ENCODE data around the gene RNF2. TPM values are rescaled to one million over a fixed set of nuclear protein-coding genes. Genes with fewer than 3 reads are reported as not detected.
"Not testable (repeated sequence)": the region's sequence is repeated elsewhere in the genome, so short reads cannot be mapped to it uniquely, and the experiment has no call there.

RNF2 gene
- total RNA-seq (26.0 TPM), polyA plus RNA-seq (ENCODE audit: insufficient read depth, low read depth, low replicate concordance) (6.7 TPM)
- long read RNA-seq, donor 1, transcript RNF2-202 (7 exons, 3,606 nt), result major isoform, 6 of 20 reads
- long read RNA-seq, donor 1, partial matches to known transcripts, result 14 of 20 reads
- long read RNA-seq, donor 1, other reads (novel, unspliced or antisense), result 0 of 20 reads
- long read RNA-seq, donor 2, transcript RNF2-202 (7 exons, 3,606 nt), result major isoform, 7 of 8 reads
- long read RNA-seq, donor 2, partial matches to known transcripts, result 0 of 8 reads
- long read RNA-seq, donor 2, other reads (novel, unspliced or antisense), result 0 of 8 reads
- long read RNA-seq, donor 3, transcript RNF2-202 (7 exons, 3,606 nt), result major isoform, 10 of 11 reads
- long read RNA-seq, donor 3, partial matches to known transcripts, result 0 of 11 reads
- long read RNA-seq, donor 3, other reads (novel, unspliced or antisense), result 0 of 11 reads
- long read RNA-seq, donor 4, transcript RNF2-202 (7 exons, 3,606 nt), result major isoform, 8 of 8 reads
- long read RNA-seq, donor 4, partial matches to known transcripts, result 0 of 8 reads
- long read RNA-seq, donor 4, other reads (novel, unspliced or antisense), result 0 of 8 reads
- long read RNA-seq, donor 5, result 0 reads
- long read RNA-seq, donor 6, transcript RNF2-202 (7 exons, 3,606 nt), result major isoform, 13 of 14 reads
- long read RNA-seq, donor 6, partial matches to known transcripts, result 0 of 14 reads
- long read RNA-seq, donor 6, other reads (novel, unspliced or antisense), result 0 of 14 reads
- long read RNA-seq, donor 7, transcript RNF2-202 (7 exons, 3,606 nt), result major isoform, 6 of 8 reads
- long read RNA-seq, donor 7, partial matches to known transcripts, result 0 of 8 reads
- long read RNA-seq, donor 7, other reads (novel, unspliced or antisense), result 2 of 8 reads
- long read RNA-seq, donor 8, transcript RNF2-202 (7 exons, 3,606 nt), result major isoform, 20 of 20 reads
- long read RNA-seq, donor 8, partial matches to known transcripts, result 0 of 20 reads
- long read RNA-seq, donor 8, other reads (novel, unspliced or antisense), result 0 of 20 reads
- long read RNA-seq, donor 9, partial matches to known transcripts, result 0 of 4 reads
- long read RNA-seq, donor 9, other reads (novel, unspliced or antisense), result 0 of 4 reads
- long read RNA-seq, donor 10, transcript RNF2-202 (7 exons, 3,606 nt), result major isoform, 9 of 9 reads
- long read RNA-seq, donor 10, partial matches to known transcripts, result 0 of 9 reads
- long read RNA-seq, donor 10, other reads (novel, unspliced or antisense), result 0 of 9 reads

- no peaks in the 10 kb centered on the region for H3K36me3 ChIP-seq (ENCODE audit: control insufficient read depth in 2 of 3, insufficient read depth in 3 of 3, low read length in 3 of 3)
- peak within 1 kb of the TSS; percentile 82 to 89 for H3K27ac ChIP-seq (ENCODE audit: low read depth in 2 of 2, low read length in 2 of 2)
- peaks cover 0 to 5% (median 3%) of the 10 kb centered on the region in 3 donors for H3K4me1 ChIP-seq (ENCODE audit: control insufficient read depth in 2 of 3, insufficient read depth in 2 of 3, low read depth in 1 of 3, low read length in 3 of 3)
- TF ChIP-seq, protein P1, sequence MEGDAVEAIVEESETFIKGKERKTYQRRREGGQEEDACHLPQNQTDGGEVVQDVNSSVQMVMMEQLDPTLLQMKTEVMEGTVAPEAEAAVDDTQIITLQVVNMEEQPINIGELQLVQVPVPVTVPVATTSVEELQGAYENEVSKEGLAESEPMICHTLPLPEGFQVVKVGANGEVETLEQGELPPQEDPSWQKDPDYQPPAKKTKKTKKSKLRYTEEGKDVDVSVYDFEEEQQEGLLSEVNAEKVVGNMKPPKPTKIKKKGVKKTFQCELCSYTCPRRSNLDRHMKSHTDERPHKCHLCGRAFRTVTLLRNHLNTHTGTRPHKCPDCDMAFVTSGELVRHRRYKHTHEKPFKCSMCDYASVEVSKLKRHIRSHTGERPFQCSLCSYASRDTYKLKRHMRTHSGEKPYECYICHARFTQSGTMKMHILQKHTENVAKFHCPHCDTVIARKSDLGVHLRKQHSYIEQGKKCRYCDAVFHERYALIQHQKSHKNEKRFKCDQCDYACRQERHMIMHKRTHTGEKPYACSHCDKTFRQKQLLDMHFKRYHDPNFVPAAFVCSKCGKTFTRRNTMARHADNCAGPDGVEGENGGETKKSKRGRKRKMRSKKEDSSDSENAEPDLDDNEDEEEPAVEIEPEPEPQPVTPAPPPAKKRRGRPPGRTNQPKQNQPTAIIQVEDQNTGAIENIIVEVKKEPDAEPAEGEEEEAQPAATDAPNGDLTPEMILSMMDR (IDR thresholded peaks at IDR 0.05; ENCODE audit: borderline replicate concordance, extremely low read depth, insufficient read depth), result no peak
- peak within 1 kb of the TSS; percentile 53 to 74 (median 61) for H3K9ac ChIP-seq (ENCODE audit: low read length in 3 of 3)
- no peak for FAIRE-seq
- peak within 1 kb of the TSS; percentile 64 to 81 (median 80) for H3K4me3 ChIP-seq (ENCODE audit: low read length in 3 of 3)
- DNase-seq, result peak; percentile 88 to 95 (median 92)
- no peaks in the 10 kb centered on the region for H3K9me3 ChIP-seq (ENCODE audit: control insufficient read depth in 2 of 3, insufficient read depth in 1 of 3, low read length in 3 of 3)
- H3K27me3 ChIP-seq (ENCODE audit: control insufficient read depth, insufficient read depth, low read length), result no peaks in the 10 kb centered on the region
- intact Hi-C loops (cut with DNase I), result no loop called here
These were observed at the start of gene RNF2 for GRCh38 chr1:185044981-185045813. RNF2 (plus strand) TSS chr1:185045558; CDS start chr1:185087554, 41,996 bp downstream.

DNA sequence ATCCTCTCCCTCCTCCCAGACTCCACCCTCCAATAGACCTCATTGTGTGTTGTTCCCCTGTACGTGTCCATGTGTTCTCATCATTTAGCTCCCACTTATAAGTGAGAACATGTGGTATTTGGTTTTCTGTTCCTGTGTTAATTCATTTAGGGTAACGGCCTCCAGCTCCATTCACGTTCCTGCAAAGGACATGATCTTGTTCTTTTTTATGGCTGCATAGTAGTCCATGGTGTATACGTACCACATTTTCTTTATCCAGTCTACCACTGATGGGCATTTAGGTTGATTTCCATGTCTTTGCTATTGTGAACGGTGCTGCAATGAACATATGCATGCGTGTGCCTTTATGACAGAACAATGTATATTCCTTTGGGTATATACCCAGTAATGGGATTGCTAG is 45.4 kb upstream of the RNF2 start:
- H3K9ac ChIP-seq (ENCODE audit: low read length in 3 of 3); H3K4me3 ChIP-seq (ENCODE audit: low read length in 3 of 3); FAIRE-seq; H3K9me3 ChIP-seq (ENCODE audit: control insufficient read depth in 2 of 3, insufficient read depth in 1 of 3, low read length in 3 of 3); intact Hi-C loops (cut with DNase I); H3K27me3 ChIP-seq (ENCODE audit: control insufficient read depth, insufficient read depth, low read length); H3K4me1 ChIP-seq (ENCODE audit: control insufficient read depth in 2 of 3, insufficient read depth in 2 of 3, low read depth in 1 of 3, low read length in 3 of 3); H3K36me3 ChIP-seq (ENCODE audit: control insufficient read depth in 2 of 3, insufficient read depth in 3 of 3, low read length in 3 of 3); DNase-seq; H3K27ac ChIP-seq (ENCODE audit: low read depth in 2 of 2, low read length in 2 of 2): not testable (repeated sequence)

DNA sequence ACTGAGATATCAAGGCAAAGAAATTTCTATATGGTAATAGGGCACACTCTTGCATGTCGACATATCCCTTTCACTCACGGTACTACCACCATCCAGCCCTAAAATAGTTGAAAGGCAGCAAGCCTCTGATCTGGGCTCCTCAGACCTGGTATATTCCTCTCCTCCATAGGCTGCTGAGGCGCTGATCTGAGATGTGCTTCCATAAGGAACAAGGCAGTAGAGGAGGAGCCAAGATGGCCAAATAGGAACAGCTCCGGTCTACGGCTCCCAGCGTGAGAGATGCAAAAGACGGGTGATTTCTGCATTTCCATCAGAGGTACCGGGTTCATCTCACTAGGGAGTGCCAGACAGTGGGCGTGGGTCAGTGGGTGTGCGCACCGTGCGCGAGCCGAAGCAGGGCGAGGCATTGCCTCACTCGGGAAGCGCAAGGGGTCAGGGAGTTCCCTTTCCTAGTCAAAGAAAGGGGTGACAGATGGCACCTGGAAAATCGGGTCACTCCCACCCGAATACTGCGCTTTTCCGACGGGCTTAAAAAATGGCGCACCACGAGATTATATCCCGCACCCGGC is 44.0 kb upstream of the RNF2 start:
- H3K9me3 ChIP-seq (ENCODE audit: control insufficient read depth in 2 of 3, insufficient read depth in 1 of 3, low read length in 3 of 3); DNase-seq; intact Hi-C loops (cut with DNase I); H3K27me3 ChIP-seq (ENCODE audit: control insufficient read depth, insufficient read depth, low read length); H3K4me3 ChIP-seq (ENCODE audit: low read length in 3 of 3); H3K36me3 ChIP-seq (ENCODE audit: control insufficient read depth in 2 of 3, insufficient read depth in 3 of 3, low read length in 3 of 3); H3K9ac ChIP-seq (ENCODE audit: low read length in 3 of 3); FAIRE-seq; H3K4me1 ChIP-seq (ENCODE audit: control insufficient read depth in 2 of 3, insufficient read depth in 2 of 3, low read depth in 1 of 3, low read length in 3 of 3); H3K27ac ChIP-seq (ENCODE audit: low read depth in 2 of 2, low read length in 2 of 2): not testable (repeated sequence)

All from kidney (tissue), 22 donors.